ENCODE results near the gene SULF2. TPM values are rescaled to one million over a fixed set of nuclear protein-coding genes. Genes with fewer than 3 reads are reported as not detected.

Gene SULF2
- total and polyA plus RNA-seq, 9 of the 15 experiments (the other 6 are each of a cell fraction or from before 2014, with no cell fraction given) = 0.33 TPM; not detected in 8

GRCh38 chr20:47775841-47776240 lies 9.4 kb downstream of the SULF2 start:
- Histone ChIP-seq H4K20me1 (replicated peaks; ENCODE audit: control insufficient read depth, insufficient read depth, low read length) (no peaks in the 10 kb centered on the region), H3K4me1 (replicated peaks in 1 of 2; ENCODE audit: control insufficient read depth in 2 of 2, insufficient read depth in 2 of 2, low read length in 2 of 2) (no peaks in the 10 kb centered on the region), H3K36me3 (ENCODE audit: control insufficient read depth, insufficient read depth, low read length) (no peaks in the 10 kb centered on the region), H3K4me2 (ENCODE audit: insufficient read depth, low read length) (no peak overlapping the region), H3K4me3 (no peak overlapping the region), H3K27me3 (ENCODE audit: control insufficient read depth in 2 of 2, insufficient read depth in 2 of 2, low read length in 2 of 2) (peaks cover 23 to 52% of the 10 kb centered on the region in 2 experiments; a peak in 4 of 5 replicates), H3K9ac (ENCODE audit: insufficient read depth in 1 of 2, low read depth in 2 of 2, low read length in 2 of 2) (no peak overlapping the region), H3K27ac (ENCODE audit: extremely low read depth, low read depth, low read length) (no peak overlapping the region), H3K9me3 (replicated peaks; ENCODE audit: control insufficient read depth, insufficient read depth, low read depth, low read length) (no peaks in the 10 kb centered on the region), H3K9me1 (ENCODE audit: control insufficient read depth, insufficient read depth, low read length) (no peaks in the 10 kb centered on the region), H3K79me2 (ENCODE audit: control insufficient read depth, insufficient read depth, low read length) (no peaks in the 10 kb centered on the region), H2AFZ (ENCODE audit: low read depth, low read length) (no peak overlapping the region)
- POLR2A ChIA-PET = no interaction called here
- in situ Hi-C loops (cut with MboI) (no loop called here), intact Hi-C loops (cut with micrococcal nuclease) (no loop called here)
- no TSS peak for BruUV-seq (replicated peaks)
- FAIRE-seq (no peak), ATAC-seq (no peak), DNase-seq (ENCODE audit: extremely low read depth in 1 of 4, low spot score in 3 of 4) (no peak)
- TF ChIP-seq RNF2 (IDR thresholded peaks at IDR 0.05) = no peak
- no peak for TF ChIP-seq HMG20B (CRISPR knock-in tag; IDR thresholded peaks at IDR 0.05)
- TF ChIP-seq KDM1A (IDR thresholded peaks at IDR 0.05) = no peak
- TF ChIP-seq ZNF347 (CRISPR knock-in tag; IDR thresholded peaks at IDR 0.05; ENCODE audit: low read depth) = no peak
- no peak for TF ChIP-seq HNRNPUL1 (IDR thresholded peaks at IDR 0.05; ENCODE audit: low read length)
- TF ChIP-seq ZNF445 (CRISPR knock-in tag; IDR thresholded peaks at IDR 0.05; ENCODE audit: low read depth) = no peak
- TF ChIP-seq ZBTB34 (CRISPR knock-in tag; IDR thresholded peaks at IDR 0.05) = no peak
- TF ChIP-seq DDX20 (tag; IDR thresholded peaks at IDR 0.05; ENCODE audit: low read depth) = no peak
- TF ChIP-seq SRSF9 (IDR thresholded peaks at IDR 0.05; ENCODE audit: borderline replicate concordance, low read depth, low read length) = no peak
- WGBS (ENCODE audit: insufficient coverage, low coverage, missing lambda C conversion rate) = 1% methylated on average over 5 of the region's 5 CpGs
- CTCF ChIA-PET (ENCODE audit: low intra/inter-chr PET ratio) = no interaction called here
